Measurements from ENCODE around the gene ICE1. TPM values are rescaled to one million over a fixed set of nuclear protein-coding genes. Genes with fewer than 3 reads are reported as not detected.
"Not testable (repeated sequence)": the region's sequence is repeated elsewhere in the genome, so short reads cannot be mapped to it uniquely, and the experiment has no call there.

The ICE1 gene
- total RNA-seq, 2 donors from 2014 or later = 21.0 to 25.9 TPM

- Histone ChIP-seq H3K27me3 (replicated peaks; ENCODE audit: insufficient read depth) (no peaks in the 10 kb centered on the region), H3K27ac (no peak overlapping the region), H3K4me1 (replicated peaks) (no peaks in the 10 kb centered on the region), H3K36me3 (no peaks in the 10 kb centered on the region), H3K9me3 (no peaks in the 10 kb centered on the region), H3K4me3 (no peak overlapping the region)
- intact Hi-C loops (cut with DNase I) = no loop called here
- TF ChIP-seq POLR2A (IDR thresholded peaks at IDR 0.05) = no peak
- no peak for DNase-seq (ENCODE audit: low spot score)
- 97% methylated on average over 1 of the region's 1 CpG for WGBS
Measured at GRCh38 chr5:5405441-5405840, 17.0 kb upstream of the ICE1 start.

- no peaks in the 10 kb centered on the region for H3K9me3 ChIP-seq
- H3K27ac ChIP-seq = no peak overlapping the region
- DNase-seq (ENCODE audit: low spot score) = no peak
- no peaks in the 10 kb centered on the region for H3K36me3 ChIP-seq
- TF ChIP-seq CTCF (IDR thresholded peaks at IDR 0.05) (no peak), POLR2A (IDR thresholded peaks at IDR 0.05) (no peak), POLR2AphosphoS5 (IDR thresholded peaks at IDR 0.05) (no peak)
- no peaks in the 10 kb centered on the region for H3K27me3 ChIP-seq (replicated peaks; ENCODE audit: insufficient read depth)
- intact Hi-C loops (cut with DNase I) = no loop called here
- H3K4me1 ChIP-seq (replicated peaks) = no peaks in the 10 kb centered on the region
- 94% methylated on average over 5 of the region's 5 CpGs for WGBS
- H3K4me3 ChIP-seq = no peak overlapping the region
Measured at GRCh38 chr5:5407924-5408323, 14.6 kb upstream of the ICE1 start.

- Histone ChIP-seq H3K9me3 (no peaks in the 10 kb centered on the region), H3K27me3 (replicated peaks; ENCODE audit: insufficient read depth) (no peaks in the 10 kb centered on the region), H3K4me3 (no peak overlapping the region), H3K36me3 (no peaks in the 10 kb centered on the region), H3K4me1 (replicated peaks) (no peaks in the 10 kb centered on the region), H3K27ac (no peak overlapping the region)
- intact Hi-C loops (cut with DNase I) = no loop called here
- DNase-seq (ENCODE audit: low spot score) = no peak
- TF ChIP-seq POLR2A (IDR thresholded peaks at IDR 0.05) = no peak
- TF ChIP-seq POLR2AphosphoS5 (IDR thresholded peaks at IDR 0.05) = no peak
- TF ChIP-seq CTCF (IDR thresholded peaks at IDR 0.05) = no peak
- 98% methylated on average over 4 of the region's 4 CpGs for WGBS
Measured at GRCh38 chr5:5409151-5409810, 13.2 kb upstream of the ICE1 start.

GRCh38 chr5:5413856-5414255 lies 8.6 kb upstream of the ICE1 start:
- H3K27me3 ChIP-seq (replicated peaks; ENCODE audit: insufficient read depth); H3K4me1 ChIP-seq (replicated peaks); H3K9me3 ChIP-seq; H3K36me3 ChIP-seq; H3K4me3 ChIP-seq; DNase-seq (ENCODE audit: low spot score); H3K27ac ChIP-seq; intact Hi-C loops (cut with DNase I): not testable (repeated sequence)
- WGBS = 47% methylated on average over 5 of the region's 5 CpGs

- no peak for TF ChIP-seq POLR2A (IDR thresholded peaks at IDR 0.05)
- TF ChIP-seq POLR2AphosphoS5 (IDR thresholded peaks at IDR 0.05) = no peak
- TF ChIP-seq CTCF (IDR thresholded peaks at IDR 0.05) = no peak
- Histone ChIP-seq H3K36me3 (no peaks in the 10 kb centered on the region), H3K27ac (no peak overlapping the region), H3K4me3 (no peak overlapping the region), H3K9me3 (no peaks in the 10 kb centered on the region), H3K27me3 (replicated peaks; ENCODE audit: insufficient read depth) (no peaks in the 10 kb centered on the region), H3K4me1 (replicated peaks) (no peaks in the 10 kb centered on the region)
- DNase-seq (ENCODE audit: low spot score) = no peak
- intact Hi-C loops (cut with DNase I) = loop anchor here (5.0 kb wide), 1 partner anchor 538 kb away; no protein-coding TSS in a partner anchor
- 86% methylated on average over 5 of the region's 5 CpGs for WGBS
Measured at GRCh38 chr5:5414999-5415398, 7.5 kb upstream of the ICE1 start.

GRCh38 chr5:5416733-5417132 lies 5.7 kb upstream of the ICE1 start:
- intact Hi-C loops (cut with DNase I) = loop anchor here (5.0 kb wide), 1 partner anchor 539 kb away; no protein-coding TSS in a partner anchor
- DNase-seq (ENCODE audit: low spot score) = no peak
- H3K36me3 ChIP-seq = no peaks in the 10 kb centered on the region
- H3K4me3 ChIP-seq = no peak overlapping the region
- WGBS = 67% methylated on average over 2 of the region's 2 CpGs
- TF ChIP-seq POLR2A (IDR thresholded peaks at IDR 0.05) (no peak), POLR2AphosphoS5 (IDR thresholded peaks at IDR 0.05) (no peak), CTCF (IDR thresholded peaks at IDR 0.05) (no peak)
- H3K4me1 ChIP-seq (replicated peaks) = peaks cover 5% of the 10 kb centered on the region
- H3K27me3 ChIP-seq (replicated peaks; ENCODE audit: insufficient read depth) = no peaks in the 10 kb centered on the region
- H3K27ac ChIP-seq = no peak overlapping the region
- H3K9me3 ChIP-seq = no peaks in the 10 kb centered on the region
